NCI-H82 treated with DMSO at 0.1 percent for 48 hours (cell line): Measurements from ENCODE around the gene PCDHGA5.
"Not testable (repeated sequence)": the region's sequence is repeated elsewhere in the genome, so short reads cannot be mapped to it uniquely, and the experiment has no call there.

ENCODE experiments used
- DNase-seq: peaks from one replicate; lab custom pipeline; 2025; ENCODE audit not compliant: unreplicated experiment; lab: John Stamatoyannopoulos, UW

Gene PCDHGA5

GRCh38 chr5:141384471-141385267 lies 20.7 kb downstream of the PCDHGA5 start:
- no peak for DNase-seq

- DNase-seq = not testable (repeated sequence)
Measured at GRCh38 chr5:141387557-141388311, 23.8 kb downstream of the PCDHGA5 start, which contains the start of gene PCDHGB4. TSS of gene PCDHGB4 (plus strand) at chr5:141387698. CDS start at chr5:141387885, 187 bp downstream.

- DNase-seq = no peak
Measured at GRCh38 chr5:141388661-141389060, 24.7 kb downstream of the PCDHGA5 start.

- no peak for DNase-seq
Measured at GRCh38 chr5:141389153-141390042, 25.4 kb downstream of the PCDHGA5 start.

GRCh38 chr5:141392429-141393198 lies 28.7 kb downstream of the PCDHGA5 start, which contains the start of gene PCDHGA8:
TSS of gene PCDHGA8 (plus strand) at chr5:141392633. CDS start at chr5:141392814, 181 bp downstream.
- DNase-seq = no peak

GRCh38 chr5:141393267-141393666 lies 29.3 kb downstream of the PCDHGA5 start:
- DNase-seq = no peak

GRCh38 chr5:141394401-141395187 lies 30.6 kb downstream of the PCDHGA5 start:
- not testable (repeated sequence) for DNase-seq

- DNase-seq = not testable (repeated sequence)
Measured at GRCh38 chr5:141397756-141398551, 34.0 kb downstream of the PCDHGA5 start, which contains the start of gene PCDHGB5. TSS of gene PCDHGB5 (plus strand) at chr5:141397947. CDS start at chr5:141398128, 181 bp downstream.

GRCh38 chr5:141398608-141399007 lies 34.6 kb downstream of the PCDHGA5 start:
- DNase-seq = no peak

GRCh38 chr5:141399555-141400258 lies 35.7 kb downstream of the PCDHGA5 start:
- no peak for DNase-seq

- DNase-seq = no peak
Measured at GRCh38 chr5:141402553-141403243, 38.7 kb downstream of the PCDHGA5 start, which contains the start of gene PCDHGA9. TSS of gene PCDHGA9 (plus strand) at chr5:141402778. CDS start at chr5:141402953, 175 bp downstream.

- DNase-seq = no peak
Measured at GRCh38 chr5:141403387-141403786, 39.4 kb downstream of the PCDHGA5 start.

- DNase-seq = not testable (repeated sequence)
Measured at GRCh38 chr5:141407790-141408505, 44.0 kb downstream of the PCDHGA5 start, which contains the start of gene PCDHGB6. TSS of gene PCDHGB6 (plus strand) at chr5:141408021. CDS start at chr5:141408203, 182 bp downstream.

GRCh38 chr5:141409598-141410306 lies 45.8 kb downstream of the PCDHGA5 start:
- DNase-seq = no peak

- no peak for DNase-seq
Measured at GRCh38 chr5:141411575-141411974, 47.6 kb downstream of the PCDHGA5 start.
